ENCODE measurements around the gene SUN1. TPM values are rescaled to one million over a fixed set of nuclear protein-coding genes. Genes with fewer than 3 reads are reported as not detected.

Gene SUN1
- total and polyA plus RNA-seq, 4 donors, result 24.8 to 162 (median 40.1) TPM

- DNase-seq (ENCODE audit: low spot score), result no peak
- TF ChIP-seq CTCF (IDR thresholded peaks at IDR 0.05; ENCODE audit: low read depth, low read length, missing input control) (no peak), REST (IDR thresholded peaks at IDR 0.05) (no peak), JUND (IDR thresholded peaks at IDR 0.05) (no peak), MAX (IDR thresholded peaks at IDR 0.05) (no peak), SP1 (IDR thresholded peaks at IDR 0.05) (no peak), RXRA (IDR thresholded peaks at IDR 0.05) (no peak), HNF4A (conservative IDR thresholded peaks at IDR 0.05) (no peak), FOXA2 (IDR thresholded peaks at IDR 0.05) (no peak), ATF3 (IDR thresholded peaks at IDR 0.05) (no peak)
- 86% methylated on average over 21 of the region's 21 CpGs for WGBS
- Histone ChIP-seq H3K4me1 (ENCODE audit: control insufficient read depth in 4 of 4, insufficient read depth in 4 of 4, low read length in 3 of 4) (peaks cover 0 to 6% (median 0%) of the 10 kb centered on the region in 4 donors), H3K9me3 (ENCODE audit: control insufficient read depth in 4 of 4, low read length in 3 of 4) (no peaks in the 10 kb centered on the region), H3K36me3 (ENCODE audit: control insufficient read depth in 4 of 4, insufficient read depth in 3 of 4, low read depth in 1 of 4, low read length in 3 of 4) (no peaks in the 10 kb centered on the region), H3K27me3 (ENCODE audit: control insufficient read depth in 4 of 4, insufficient read depth in 4 of 4, low read length in 3 of 4) (no peaks in the 10 kb centered on the region), H3K27ac (ENCODE audit: low read depth in 1 of 2, low read length in 2 of 2) (no peak overlapping the region), H3K9ac (ENCODE audit: low read depth in 1 of 2, low read length in 2 of 2) (no peak overlapping the region), H3K4me3 (ENCODE audit: low read depth in 1 of 3, low read length in 3 of 3) (no peak overlapping the region)
These were observed 86.3 kb downstream of the SUN1 start for GRCh38 chr7:918441-919113.

DNA sequence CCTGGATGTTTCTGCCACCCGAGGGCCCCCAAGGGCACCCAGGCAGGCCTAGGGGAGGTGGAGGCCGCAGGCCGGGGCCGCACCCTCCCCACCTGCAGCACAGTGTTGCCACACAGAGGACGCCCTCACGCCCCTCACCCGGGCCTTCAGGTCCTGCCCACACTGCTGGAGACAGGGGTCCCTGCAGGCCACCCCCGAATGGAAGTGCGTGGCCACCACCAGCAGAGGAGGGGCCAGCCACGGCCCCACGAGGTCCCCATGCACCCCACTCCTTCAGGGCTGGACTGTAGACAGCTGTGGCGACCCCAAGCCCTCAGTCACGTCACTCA, 86.8 kb downstream of the SUN1 start:
- H3K27me3 ChIP-seq (ENCODE audit: control insufficient read depth in 4 of 4, insufficient read depth in 4 of 4, low read length in 3 of 4), result no peaks in the 10 kb centered on the region
- H3K9me3 ChIP-seq (ENCODE audit: control insufficient read depth in 4 of 4, low read length in 3 of 4), result no peaks in the 10 kb centered on the region
- no peaks in the 10 kb centered on the region for H3K36me3 ChIP-seq (ENCODE audit: control insufficient read depth in 4 of 4, insufficient read depth in 3 of 4, low read depth in 1 of 4, low read length in 3 of 4)
- H3K27ac ChIP-seq (ENCODE audit: low read depth in 1 of 2, low read length in 2 of 2), result no peak overlapping the region
- 75% methylated on average over 13 of the region's 13 CpGs for WGBS
- no peak overlapping the region for H3K9ac ChIP-seq (ENCODE audit: low read depth in 1 of 2, low read length in 2 of 2)
- no peak for TF ChIP-seq YY1 (IDR thresholded peaks at IDR 0.05)
- DNase-seq (ENCODE audit: low spot score), result no peak
- H3K4me1 ChIP-seq (ENCODE audit: control insufficient read depth in 4 of 4, insufficient read depth in 4 of 4, low read length in 3 of 4), result peaks cover 0 to 6% (median under 1%) of the 10 kb centered on the region in 4 donors
- H3K4me3 ChIP-seq (ENCODE audit: low read depth in 1 of 3, low read length in 3 of 3), result no peak overlapping the region

- no peak for DNase-seq (ENCODE audit: low spot score)
- Histone ChIP-seq H3K4me3 (ENCODE audit: low read depth in 1 of 3, low read length in 3 of 3) (no peak overlapping the region), H3K4me1 (ENCODE audit: control insufficient read depth in 4 of 4, insufficient read depth in 4 of 4, low read length in 3 of 4) (peaks cover 0 to 6% (median under 1%) of the 10 kb centered on the region in 4 donors)
These were observed 87.7 kb downstream of the SUN1 start for GRCh38 chr7:919924-920341.

More at GRCh38 chr7:919924-920341, 87.7 kb downstream of the SUN1 start:
- Histone ChIP-seq H3K36me3 (ENCODE audit: control insufficient read depth in 4 of 4, insufficient read depth in 3 of 4, low read depth in 1 of 4, low read length in 3 of 4) (no peaks in the 10 kb centered on the region), H3K27me3 (ENCODE audit: control insufficient read depth in 4 of 4, insufficient read depth in 4 of 4, low read length in 3 of 4) (no peaks in the 10 kb centered on the region), H3K9me3 (ENCODE audit: control insufficient read depth in 4 of 4, low read length in 3 of 4) (no peaks in the 10 kb centered on the region), H3K9ac (ENCODE audit: low read depth in 1 of 2, low read length in 2 of 2) (no peak overlapping the region), H3K27ac (ENCODE audit: low read depth in 1 of 2, low read length in 2 of 2) (no peak overlapping the region)
- 81% methylated on average over 26 of the region's 26 CpGs for WGBS
- no peak for TF ChIP-seq YY1 (IDR thresholded peaks at IDR 0.05)
- no peak for TF ChIP-seq ATF3 (IDR thresholded peaks at IDR 0.05)
- TF ChIP-seq RXRA (IDR thresholded peaks at IDR 0.05), result no peak
- no peak for TF ChIP-seq ZBTB33 (IDR thresholded peaks at IDR 0.05)
- no peak for TF ChIP-seq HNF4A (conservative IDR thresholded peaks at IDR 0.05)
- no peak for TF ChIP-seq GABPA (IDR thresholded peaks at IDR 0.05 in 1 of 2, conservative IDR thresholded peaks at IDR 0.05 in 1 of 2)
- TF ChIP-seq MAX (IDR thresholded peaks at IDR 0.05), result no peak
- no peak for TF ChIP-seq NR2F2 (IDR thresholded peaks at IDR 0.05)
- TF ChIP-seq RAD21 (IDR thresholded peaks at IDR 0.05), result no peak
